HCT116 (cell line): Measurements from ENCODE around the gene HFE. TPM values are rescaled to one million over a fixed set of nuclear protein-coding genes. Genes with fewer than 3 reads are reported as not detected.
A peak's percentile ranks its signal among the peaks of the same experiment; 100 is the strongest.

Experiments used
- ATAC-seq: fragments of 200-7000 bp; cut with Tn5 transposase; 2 replicates; pipeline ENCODE4 v1.9.1; 2020; ENCODE audit warnings: mild to moderate bottlenecking, moderate library complexity
- BruUV-seq: library from RNA; stranded (reverse); fragments of 400-500 nt; replicated peaks from 2 replicates; lab custom pipeline; 2021; lab: Mats Ljungman, UMichigan
- CTCF ChIA-PET: fragments of 300-600 bp; sonication (Branson Sonifier 250); formaldehyde crosslinking; loops from one replicate; lab custom pipeline; 2021; ENCODE audit warnings: antibody characterized with exemption; lab: Charles Lee
- POLR2A ChIA-PET: fragments of 300-600, 350-600 bp; sonication (Branson Sonifier 250); formaldehyde crosslinking; loops from one replicate; lab custom pipeline; 2021; ENCODE audit warnings: antibody characterized with exemption; lab: Charles Lee
- RAD21 ChIA-PET, 2 experiments: fragments of 300-600 bp; sonication (Branson Sonifier 250); formaldehyde crosslinking; loops; one replicate each; lab custom pipeline; 2023; ENCODE audit warnings: low total read pairs in 2 of 2; ENCODE audit not compliant: uncharacterized antibody in 2 of 2, unreplicated experiment in 2 of 2, low non-redundant PET in 1 of 2; lab: Charles Lee
- DNase-seq: peaks from one replicate; pipeline ENCODE4 v3.0.0-alpha.2; 2010; ENCODE audit warnings: low read depth, low spot score
- H2AFZ ChIP-seq: fragments of 200-600 bp; shearing (Covaris generic), sonication (generic); 2 replicates; pipeline ENCODE4 v1.6.1; 2017; ENCODE audit warnings: low read depth, mixed run types, mixed read lengths, antibody characterized with exemption, low read length; ENCODE audit not compliant: poor library complexity, severe bottlenecking
- H3K27ac ChIP-seq: 2 replicates; pipeline ENCODE4 v1.5.1; 2012; ENCODE audit warnings: low read depth, low read length
- H3K27me3 ChIP-seq: fragments of 200-600 bp; sonication (generic); 2 replicates; pipeline ENCODE4 v1.6.1; 2016; ENCODE audit warnings: mixed run types, low read length, mixed read lengths; ENCODE audit not compliant: insufficient read depth
- H3K36me3 ChIP-seq, 2 experiments: fragments of 200-500 bp in 1 of 2; fragments of 200-600 bp in 1 of 2; sonication (Bioruptor generic) in 1 of 2; sonication (generic) in 1 of 2; 2 replicates each; pipeline versions ENCODE4 v1.5.1 to v1.6.1; 2014 to 2016; ENCODE audit warnings: low read length in 2 of 2, inconsistent platforms in 1 of 2, mixed read lengths in 1 of 2, mixed run types in 1 of 2; ENCODE audit not compliant: insufficient read depth in 2 of 2, control insufficient read depth in 1 of 2
- H3K4me1 ChIP-seq, 2 experiments: fragments of 200-600 bp in 1 of 2; sonication (generic) in 1 of 2; 2 replicates each; pipeline versions ENCODE4 v1.5.1 to v1.6.1; 2012 to 2017; ENCODE audit warnings: low read length in 2 of 2, inconsistent platforms in 1 of 2, mild to moderate bottlenecking in 1 of 2, mixed read lengths in 1 of 2, mixed run types in 1 of 2, moderate library complexity in 1 of 2; ENCODE audit not compliant: insufficient read depth in 2 of 2, control insufficient read depth in 1 of 2
- H3K4me2 ChIP-seq: fragments of 200-600 bp; sonication (generic); 2 replicates; pipeline ENCODE4 v1.6.1; 2017; ENCODE audit warnings: mixed run types, low read length, mixed read lengths
- H3K4me3 ChIP-seq, 2 experiments: fragments of 200-600 bp in 1 of 2; sonication (generic) in 1 of 2; replicated peaks in 1 of 2; 2 replicates each; pipeline ENCODE4 v1.5.1; 2011 to 2016; ENCODE audit warnings: low read length in 2 of 2, control low read depth in 1 of 2, low read depth in 1 of 2, mild to moderate bottlenecking in 1 of 2, mixed read lengths in 1 of 2, mixed run types in 1 of 2
- H3K79me2 ChIP-seq: fragments of 200-600 bp; sonication (generic); 2 replicates; pipeline ENCODE4 v1.6.1; 2017; ENCODE audit warnings: mild to moderate bottlenecking, mixed run types, low read length, moderate library complexity, mixed read lengths; ENCODE audit not compliant: insufficient read depth
- H3K9ac ChIP-seq: fragments of 200-600 bp; sonication (generic); 2 replicates; pipeline ENCODE4 v1.6.1; 2016; ENCODE audit warnings: low read length, mixed read lengths
- H3K9me2 ChIP-seq: fragments of 200-600 bp; sonication (generic), shearing (Covaris generic); 2 replicates; pipeline ENCODE4 v1.6.1; 2017; ENCODE audit warnings: mixed run types, mild to moderate bottlenecking, moderate library complexity; ENCODE audit not compliant: insufficient read depth
- H3K9me3 ChIP-seq, 2 experiments: fragments of 200-500 bp in 1 of 2; fragments of 200-600 bp in 1 of 2; sonication (Bioruptor generic) in 1 of 2; sonication (generic) in 1 of 2; 2 replicates each; pipeline ENCODE4 v1.6.1; 2014 to 2017; ENCODE audit warnings: low read length in 2 of 2, mixed read lengths in 2 of 2, inconsistent platforms in 1 of 2, low read depth in 1 of 2, mild to moderate bottlenecking in 1 of 2, mixed run types in 1 of 2, moderate library complexity in 1 of 2; ENCODE audit not compliant: control insufficient read depth in 1 of 2, insufficient read depth in 1 of 2
- H4K20me1 ChIP-seq: fragments of 200-600 bp; sonication (generic), shearing (Covaris generic); 2 replicates; pipeline ENCODE4 v1.6.1; 2017; ENCODE audit warnings: mixed run types, mild to moderate bottlenecking, moderate library complexity; ENCODE audit not compliant: insufficient read depth
- CBX3 ChIP-seq: IDR thresholded peaks from 2 replicates; pipeline ENCODE4 v1.6.1; 2012; ENCODE audit warnings: low read depth
- CEBPB ChIP-seq: IDR thresholded peaks from 2 replicates; pipeline ENCODE4 v1.6.1; 2012; ENCODE audit warnings: low read depth
- ELF1 ChIP-seq: IDR thresholded peaks from 2 replicates; pipeline ENCODE4 v1.6.1; 2012; ENCODE audit warnings: low read depth, borderline replicate concordance
- EZH2 ChIP-seq: fragments of 200-600 bp; sonication (generic); IDR thresholded peaks from 2 replicates; pipeline ENCODE4 v1.6.1; 2017; ENCODE audit warnings: antibody characterized with exemption, mixed run types
- EZH2phosphoT487 ChIP-seq: fragments of 200-600 bp; IDR thresholded peaks from 2 replicates; pipeline ENCODE4 v1.6.1; 2018; ENCODE audit warnings: antibody characterized with exemption, borderline replicate concordance
- FOSL1 ChIP-seq: IDR thresholded peaks from 2 replicates; pipeline ENCODE4 v1.6.1; 2012; ENCODE audit warnings: low read depth
- JUND ChIP-seq: IDR thresholded peaks from 2 replicates; pipeline ENCODE4 v1.6.1; 2012
- POLR2A ChIP-seq: IDR thresholded peaks from 2 replicates; pipeline ENCODE4 v1.7.0; 2011; ENCODE audit warnings: borderline replicate concordance; ENCODE audit not compliant: insufficient read depth, insufficient read length; ENCODE audit errors: extremely low read depth
- RAD21 ChIP-seq: IDR thresholded peaks from 2 replicates; pipeline ENCODE4 v1.6.1; 2012; ENCODE audit warnings: low read depth, mild to moderate bottlenecking
- SIN3A ChIP-seq: IDR thresholded peaks from 2 replicates; pipeline ENCODE4 v1.6.1; 2012; ENCODE audit warnings: low read depth
- SP1 ChIP-seq: IDR thresholded peaks from 2 replicates; pipeline ENCODE4 v1.6.1; 2012; ENCODE audit warnings: low read depth
- SRF ChIP-seq: IDR thresholded peaks from 2 replicates; pipeline ENCODE4 v1.6.1; 2012; ENCODE audit warnings: low read depth
- TCF7L2 ChIP-seq: IDR thresholded peaks from 2 replicates; pipeline ENCODE4 v1.7.0; 2011; ENCODE audit warnings: borderline replicate concordance, inconsistent platforms; ENCODE audit not compliant: insufficient read depth, insufficient read length; ENCODE audit errors: extremely low read depth
- YY1 ChIP-seq: IDR thresholded peaks from 2 replicates; pipeline ENCODE4 v1.6.1; 2011; ENCODE audit warnings: low read length, low read depth, moderate library complexity, mild to moderate bottlenecking; ENCODE audit not compliant: insufficient replicate concordance; ENCODE audit errors: extremely low read depth
- ZFX ChIP-seq: fragments of 450-650 bp; IDR thresholded peaks from 2 replicates; pipeline ENCODE4 v1.6.1; 2017
- intact Hi-C: fragments of 100-400 bp; cut with micrococcal nuclease; formaldehyde crosslinking; loops from 2 replicates; pipeline ENCODE4 v1.10.0; 2022
- total RNA-seq: library from RNA; stranded (reverse); gene quantifications from one replicate; pipeline ENCODE4 v1.2.1, GENCODE V29; 2021; ENCODE audit not compliant: unreplicated experiment
- TF ChIP-seq, protein P1 (sequence below), 3 experiments: fragments of 200-600 bp in 1 of 3; sonication (generic) in 1 of 3; IDR thresholded peaks in 2 of 3; conservative IDR thresholded peaks in 1 of 3; 2 replicates each; pipeline ENCODE4 v1.5.1; 2012 to 2017; ENCODE audit warnings: low read depth in 2 of 3, low read length in 2 of 3, antibody characterized with exemption in 1 of 3, borderline replicate concordance in 1 of 3, control low read depth in 1 of 3, mild to moderate bottlenecking in 1 of 3, mixed read lengths in 1 of 3, mixed run types in 1 of 3, moderate library complexity in 1 of 3; ENCODE audit not compliant: insufficient read depth in 1 of 3
- TF ChIP-seq, protein P2 (sequence below): IDR thresholded peaks from 2 replicates; pipeline ENCODE4 v1.6.1; 2012; ENCODE audit warnings: low read depth
- TF ChIP-seq, protein P3 (sequence below): IDR thresholded peaks from 2 replicates; pipeline ENCODE4 v1.6.1; 2012
- TF ChIP-seq, protein P4 (sequence below): IDR thresholded peaks from 2 replicates; pipeline ENCODE4 v1.6.1; 2011; ENCODE audit warnings: mild to moderate bottlenecking, low read length, moderate library complexity; ENCODE audit not compliant: insufficient replicate concordance; ENCODE audit errors: extremely low read depth

HFE gene
- total RNA-seq, 1 experiment from 2014 or later = 9.8 TPM

DNA sequence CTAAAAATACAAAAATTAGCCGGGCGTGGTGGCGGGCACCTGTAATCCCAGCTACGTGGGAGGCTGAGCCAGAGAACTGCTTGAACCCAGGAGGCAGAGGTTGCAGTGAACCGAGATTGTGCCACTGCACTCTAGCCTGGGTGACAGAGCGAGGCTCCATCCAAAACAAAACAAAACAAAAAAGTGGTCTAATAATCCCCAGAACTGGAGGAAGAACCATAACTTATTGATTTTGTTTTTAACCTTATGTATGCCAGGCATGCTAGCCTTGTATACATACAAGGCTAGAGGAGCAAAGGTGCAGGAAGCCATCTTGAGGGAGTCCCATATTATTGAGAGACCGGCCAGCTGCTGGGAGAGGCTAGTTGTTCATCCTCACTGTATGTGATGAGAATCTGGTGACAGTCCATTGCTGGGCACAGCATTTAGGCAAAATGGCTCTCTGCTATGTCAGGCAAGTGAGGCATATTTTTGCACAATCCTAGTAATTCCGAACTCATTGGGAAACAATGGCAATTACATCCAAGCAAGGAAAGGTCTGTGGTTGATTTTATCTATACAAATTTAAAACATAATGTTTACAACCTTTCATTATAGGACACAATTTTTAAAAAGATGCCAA lies 18.0 kb downstream of the HFE start:
- H3K27ac ChIP-seq = peak overlapping the region; percentile 94
- H3K9me2 ChIP-seq = no peaks in the 10 kb centered on the region
- no peak for DNase-seq
- ChIA-PET POLR2A (interaction anchor here (1.0 to 4.0 kb wide), 17 partner anchors 9 to 1788 kb away, joined by 5 to 104 read pairs (median 13); a partner anchor contains a TSS), CTCF (interaction anchor here (0.7 kb wide), 1 partner anchor 50 kb away, joined by 3 read pairs; no protein-coding TSS in a partner anchor), RAD21 (no interaction called here)
- no peak overlapping the region for H3K4me3 ChIP-seq
- H3K9ac ChIP-seq = no peak overlapping the region
- intact Hi-C loops = no loop called here
- H3K79me2 ChIP-seq = no peaks in the 10 kb centered on the region
- peaks cover 17 to 39% of the 10 kb centered on the region in 2 experiments for H3K4me1 ChIP-seq
- peak overlapping the region; percentile 70 for H3K4me2 ChIP-seq
- ATAC-seq = 0 out of 2 replicates have a peak, but pooled peaks have one; percentile 6
- no peak overlapping the region for H2AFZ ChIP-seq
- no peaks in the 10 kb centered on the region for H3K27me3 ChIP-seq
- no peak for TF ChIP-seq CEBPB
- TF ChIP-seq, protein P1, sequence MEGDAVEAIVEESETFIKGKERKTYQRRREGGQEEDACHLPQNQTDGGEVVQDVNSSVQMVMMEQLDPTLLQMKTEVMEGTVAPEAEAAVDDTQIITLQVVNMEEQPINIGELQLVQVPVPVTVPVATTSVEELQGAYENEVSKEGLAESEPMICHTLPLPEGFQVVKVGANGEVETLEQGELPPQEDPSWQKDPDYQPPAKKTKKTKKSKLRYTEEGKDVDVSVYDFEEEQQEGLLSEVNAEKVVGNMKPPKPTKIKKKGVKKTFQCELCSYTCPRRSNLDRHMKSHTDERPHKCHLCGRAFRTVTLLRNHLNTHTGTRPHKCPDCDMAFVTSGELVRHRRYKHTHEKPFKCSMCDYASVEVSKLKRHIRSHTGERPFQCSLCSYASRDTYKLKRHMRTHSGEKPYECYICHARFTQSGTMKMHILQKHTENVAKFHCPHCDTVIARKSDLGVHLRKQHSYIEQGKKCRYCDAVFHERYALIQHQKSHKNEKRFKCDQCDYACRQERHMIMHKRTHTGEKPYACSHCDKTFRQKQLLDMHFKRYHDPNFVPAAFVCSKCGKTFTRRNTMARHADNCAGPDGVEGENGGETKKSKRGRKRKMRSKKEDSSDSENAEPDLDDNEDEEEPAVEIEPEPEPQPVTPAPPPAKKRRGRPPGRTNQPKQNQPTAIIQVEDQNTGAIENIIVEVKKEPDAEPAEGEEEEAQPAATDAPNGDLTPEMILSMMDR (IDR thresholded peaks at IDR 0.05 in 2 of 3, conservative IDR thresholded peaks at IDR 0.05 in 1 of 3; ENCODE audit: borderline replicate concordance in 1 of 3, insufficient read depth in 1 of 3, low read depth in 2 of 3, low read length in 2 of 3) = no peak
- no peak for TF ChIP-seq EZH2
- no peak for TF ChIP-seq TCF7L2
- TF ChIP-seq, protein P2, sequence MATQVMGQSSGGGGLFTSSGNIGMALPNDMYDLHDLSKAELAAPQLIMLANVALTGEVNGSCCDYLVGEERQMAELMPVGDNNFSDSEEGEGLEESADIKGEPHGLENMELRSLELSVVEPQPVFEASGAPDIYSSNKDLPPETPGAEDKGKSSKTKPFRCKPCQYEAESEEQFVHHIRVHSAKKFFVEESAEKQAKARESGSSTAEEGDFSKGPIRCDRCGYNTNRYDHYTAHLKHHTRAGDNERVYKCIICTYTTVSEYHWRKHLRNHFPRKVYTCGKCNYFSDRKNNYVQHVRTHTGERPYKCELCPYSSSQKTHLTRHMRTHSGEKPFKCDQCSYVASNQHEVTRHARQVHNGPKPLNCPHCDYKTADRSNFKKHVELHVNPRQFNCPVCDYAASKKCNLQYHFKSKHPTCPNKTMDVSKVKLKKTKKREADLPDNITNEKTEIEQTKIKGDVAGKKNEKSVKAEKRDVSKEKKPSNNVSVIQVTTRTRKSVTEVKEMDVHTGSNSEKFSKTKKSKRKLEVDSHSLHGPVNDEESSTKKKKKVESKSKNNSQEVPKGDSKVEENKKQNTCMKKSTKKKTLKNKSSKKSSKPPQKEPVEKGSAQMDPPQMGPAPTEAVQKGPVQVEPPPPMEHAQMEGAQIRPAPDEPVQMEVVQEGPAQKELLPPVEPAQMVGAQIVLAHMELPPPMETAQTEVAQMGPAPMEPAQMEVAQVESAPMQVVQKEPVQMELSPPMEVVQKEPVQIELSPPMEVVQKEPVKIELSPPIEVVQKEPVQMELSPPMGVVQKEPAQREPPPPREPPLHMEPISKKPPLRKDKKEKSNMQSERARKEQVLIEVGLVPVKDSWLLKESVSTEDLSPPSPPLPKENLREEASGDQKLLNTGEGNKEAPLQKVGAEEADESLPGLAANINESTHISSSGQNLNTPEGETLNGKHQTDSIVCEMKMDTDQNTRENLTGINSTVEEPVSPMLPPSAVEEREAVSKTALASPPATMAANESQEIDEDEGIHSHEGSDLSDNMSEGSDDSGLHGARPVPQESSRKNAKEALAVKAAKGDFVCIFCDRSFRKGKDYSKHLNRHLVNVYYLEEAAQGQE = no peak
- TF ChIP-seq FOSL1 = no peak
- no peak for TF ChIP-seq SP1
- TF ChIP-seq YY1 = no peak
- no peak for TF ChIP-seq CBX3
- TF ChIP-seq SRF = no peak
- TF ChIP-seq, protein P3, sequence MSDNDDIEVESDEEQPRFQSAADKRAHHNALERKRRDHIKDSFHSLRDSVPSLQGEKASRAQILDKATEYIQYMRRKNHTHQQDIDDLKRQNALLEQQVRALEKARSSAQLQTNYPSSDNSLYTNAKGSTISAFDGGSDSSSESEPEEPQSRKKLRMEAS = no peak
- no peak for TF ChIP-seq ZFX
- TF ChIP-seq EZH2phosphoT487 = no peak
- no peak for TF ChIP-seq POLR2A
- TF ChIP-seq SIN3A = no peak
- no peak for TF ChIP-seq ELF1
- TF ChIP-seq, protein P4, sequence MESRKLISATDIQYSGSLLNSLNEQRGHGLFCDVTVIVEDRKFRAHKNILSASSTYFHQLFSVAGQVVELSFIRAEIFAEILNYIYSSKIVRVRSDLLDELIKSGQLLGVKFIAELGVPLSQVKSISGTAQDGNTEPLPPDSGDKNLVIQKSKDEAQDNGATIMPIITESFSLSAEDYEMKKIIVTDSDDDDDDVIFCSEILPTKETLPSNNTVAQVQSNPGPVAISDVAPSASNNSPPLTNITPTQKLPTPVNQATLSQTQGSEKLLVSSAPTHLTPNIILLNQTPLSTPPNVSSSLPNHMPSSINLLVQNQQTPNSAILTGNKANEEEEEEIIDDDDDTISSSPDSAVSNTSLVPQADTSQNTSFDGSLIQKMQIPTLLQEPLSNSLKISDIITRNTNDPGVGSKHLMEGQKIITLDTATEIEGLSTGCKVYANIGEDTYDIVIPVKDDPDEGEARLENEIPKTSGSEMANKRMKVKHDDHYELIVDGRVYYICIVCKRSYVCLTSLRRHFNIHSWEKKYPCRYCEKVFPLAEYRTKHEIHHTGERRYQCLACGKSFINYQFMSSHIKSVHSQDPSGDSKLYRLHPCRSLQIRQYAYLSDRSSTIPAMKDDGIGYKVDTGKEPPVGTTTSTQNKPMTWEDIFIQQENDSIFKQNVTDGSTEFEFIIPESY = no peak
- TF ChIP-seq RAD21 = no peak
- no peak for TF ChIP-seq JUND
- H3K9me3 ChIP-seq = peaks cover 4 to 6% of the 10 kb centered on the region in 2 experiments; a peak in 2 of 4 replicates
- no TSS peak for BruUV-seq
- no peaks in the 10 kb centered on the region for H3K36me3 ChIP-seq
- H4K20me1 ChIP-seq = no peaks in the 10 kb centered on the region
